ENCODE results near the gene UST.

- TF ChIP-seq ELF4 (IDR thresholded peaks at IDR 0.05), result no peak
- TF ChIP-seq ARNT (IDR thresholded peaks at IDR 0.05), result no peak
Measured at GRCh38 chr6:148704400-148705246, 42.2 kb upstream of the UST start.
